GM12878 (cell line): ENCODE measurements around the gene GFAP. TPM values are rescaled to one million over a fixed set of nuclear protein-coding genes. Genes with fewer than 3 reads are reported as not detected.

ENCODE experiments used
- ATAC-seq: fragments of 200-7000 bp; cut with Tn5 transposase; 3 replicates; pipeline ENCODE4 v1.9.1; 2020; ENCODE audit warnings: mild to moderate bottlenecking, moderate library complexity
- BruUV-seq: library from RNA; stranded (reverse); fragments of 400-500 nt; replicated peaks from 2 replicates; lab custom pipeline; 2021; lab: Mats Ljungman, UMichigan
- CTCF ChIA-PET: fragments of 300-600 bp; sonication (Branson Sonifier 250); formaldehyde crosslinking; extraction: SDS; loops from one replicate; lab custom pipeline; 2021; ENCODE audit warnings: inconsistent platforms; lab: Yijun Ruan, JAX
- POLR2A ChIA-PET: fragments of 350-600 bp; formaldehyde crosslinking; extraction: SDS; loops from one replicate; lab custom pipeline; 2021; ENCODE audit warnings: inconsistent platforms; lab: Charles Lee
- RAD21 ChIA-PET: fragments of 300-600 bp; sonication (Branson Sonifier 250); formaldehyde crosslinking; loops from one replicate; lab custom pipeline; 2023; ENCODE audit warnings: antibody characterized with exemption; ENCODE audit not compliant: unreplicated experiment; lab: Charles Lee
- SMC1A ChIA-PET: fragments of 300-600 bp; sonication (Branson Sonifier 250); formaldehyde crosslinking; loops from one replicate; lab custom pipeline; 2023; ENCODE audit not compliant: unreplicated experiment, uncharacterized antibody; lab: Charles Lee
- DNase-seq: peaks from one replicate; pipeline ENCODE4 v3.0.0-alpha.2; 2011; ENCODE audit warnings: low read depth, low spot score
- FAIRE-seq: peaks from 3 replicates; lab custom pipeline; 2011; peaks lifted over from hg19 to GRCh38; lab: Jason Lieb, UNC
- H2AFZ ChIP-seq: 2 replicates; pipeline ENCODE4 v1.6.0; 2011; ENCODE audit warnings: low read depth, low read length, control low read depth; ENCODE audit not compliant: control insufficient read depth
- H3K27ac ChIP-seq: 2 replicates; pipeline ENCODE4 v1.5.1; 2011; ENCODE audit warnings: control low read depth; ENCODE audit not compliant: control insufficient read depth, insufficient read depth
- H3K27me3 ChIP-seq, 2 experiments: replicated peaks in 1 of 2; 2 replicates each; pipeline versions ENCODE4 v1.6.0 to v1.6.1; 2011; ENCODE audit warnings: low read length in 1 of 2; ENCODE audit not compliant: control insufficient read depth in 2 of 2, insufficient read depth in 2 of 2
- H3K36me3 ChIP-seq, 2 experiments: 2 replicates each; pipeline ENCODE4 v1.5.1; 2011; ENCODE audit warnings: low read length in 1 of 2; ENCODE audit not compliant: control insufficient read depth in 2 of 2, insufficient read depth in 2 of 2
- H3K4me1 ChIP-seq: 2 replicates; pipeline ENCODE4 v1.6.1; 2011; ENCODE audit warnings: mild to moderate bottlenecking, low read length, moderate library complexity, mixed read lengths; ENCODE audit not compliant: control insufficient read depth, insufficient read depth
- H3K4me2 ChIP-seq: 2 replicates; pipeline ENCODE4 v1.6.0; 2011; ENCODE audit warnings: control low read depth; ENCODE audit not compliant: control insufficient read depth, insufficient read depth
- H3K4me3 ChIP-seq: fragments of 200-600 bp; sonication (generic); 2 replicates; pipeline ENCODE4 v1.5.1; 2016
- H3K79me2 ChIP-seq: 2 replicates; pipeline ENCODE4 v1.6.0; 2011; ENCODE audit warnings: low read length; ENCODE audit not compliant: control insufficient read depth, insufficient read depth
- H3K9ac ChIP-seq: 2 replicates; pipeline ENCODE4 v1.8.0; 2011; ENCODE audit warnings: low read length, control low read depth, mixed read lengths; ENCODE audit not compliant: control insufficient read depth, insufficient read depth
- H3K9me3 ChIP-seq: replicated peaks from 3 replicates; pipeline ENCODE4 v1.5.1; 2011; ENCODE audit warnings: mild to moderate bottlenecking, low read length; ENCODE audit not compliant: control insufficient read depth, insufficient read depth
- H4K20me1 ChIP-seq: 2 replicates; pipeline ENCODE4 v1.6.0; 2011; ENCODE audit not compliant: control insufficient read depth, insufficient read depth
- E2F4 ChIP-seq: IDR thresholded peaks from 2 replicates; pipeline ENCODE4 v1.6.1; 2012; ENCODE audit warnings: low read depth, low read length, improper control_type of control experiment
- EZH2 ChIP-seq: IDR thresholded peaks from 2 replicates; pipeline ENCODE4 v1.6.1; 2012; ENCODE audit warnings: low read depth, mild to moderate bottlenecking, control low read depth, inconsistent platforms, low read length, borderline replicate concordance; ENCODE audit not compliant: control insufficient read depth
- IKZF1 ChIP-seq: fragments of 450-650 bp; conservative IDR thresholded peaks from 2 replicates; pipeline ENCODE4 v1.6.1; 2017; ENCODE audit warnings: antibody characterized with exemption, mild to moderate bottlenecking
- JUNB ChIP-seq: IDR thresholded peaks from 2 replicates; pipeline ENCODE4 v1.6.1; 2016; ENCODE audit warnings: antibody characterized with exemption, mild to moderate bottlenecking
- KLF5 ChIP-seq: fragments of 450-650 bp; IDR thresholded peaks from 2 replicates; pipeline ENCODE4 v1.6.1; 2014; ENCODE audit warnings: mild to moderate bottlenecking; ENCODE audit not compliant: partially characterized antibody
- MEF2B ChIP-seq: fragments of 450-650 bp; IDR thresholded peaks from 2 replicates; pipeline ENCODE4 v1.6.1; 2018; ENCODE audit warnings: mild to moderate bottlenecking, moderate library complexity; ENCODE audit not compliant: partially characterized antibody, poor library complexity, severe bottlenecking
- MYB ChIP-seq: fragments of 150-350 bp; IDR thresholded peaks from 2 replicates; pipeline ENCODE4 v1.6.1; 2014; ENCODE audit warnings: mild to moderate bottlenecking, low read depth, low read length, borderline replicate concordance
- NR2C1 ChIP-seq: fragments of 450-650 bp; IDR thresholded peaks from 2 replicates; pipeline ENCODE4 v1.6.1; 2017; ENCODE audit warnings: antibody characterized with exemption, mild to moderate bottlenecking, moderate library complexity
- POU2F2 ChIP-seq: IDR thresholded peaks from 3 replicates; pipeline ENCODE4 v1.6.1; 2011; ENCODE audit warnings: low read depth, mild to moderate bottlenecking, low read length, borderline replicate concordance
- SIN3A ChIP-seq: IDR thresholded peaks from 2 replicates; pipeline ENCODE4 v1.6.1; 2012; ENCODE audit warnings: low read depth, low read length, improper control_type of control experiment
- SMC3 ChIP-seq: IDR thresholded peaks from 2 replicates; pipeline ENCODE4 v1.6.1; 2011; ENCODE audit warnings: low read length, improper control_type of control experiment, borderline replicate concordance
- SPI1 ChIP-seq: IDR thresholded peaks from 2 replicates; pipeline ENCODE4 v1.6.1; 2011; ENCODE audit warnings: low read depth, mild to moderate bottlenecking, low read length, moderate library complexity, borderline replicate concordance; ENCODE audit not compliant: insufficient read depth
- STAT3 ChIP-seq: IDR thresholded peaks from 2 replicates; pipeline ENCODE4 v1.6.1; 2011; ENCODE audit warnings: low read depth, low read length, improper control_type of control experiment
- SUZ12 ChIP-seq: fragments of 200-600 bp; sonication (generic); IDR thresholded peaks from one replicate; pipeline ENCODE4 v1.6.1; 2018; ENCODE audit warnings: antibody characterized with exemption, mild to moderate bottlenecking; ENCODE audit not compliant: unreplicated experiment
- ZBED1 ChIP-seq: IDR thresholded peaks from 2 replicates; pipeline ENCODE4 v1.6.1; 2016; ENCODE audit warnings: borderline replicate concordance
- whole genome bisulfite sequencing: methylation state at CpG from one replicate; pipeline ENCODE4 v1.1.6; 2016; ENCODE audit warnings: low lambda C conversion rate; ENCODE audit not compliant: insufficient replicate concordance, insufficient coverage; ENCODE audit errors: missing lambda C conversion rate; 5-methylcytosine and 5-hydroxymethylcytosine counted together
- in situ Hi-C: fragments of 300-500 bp; cut with MboI; formaldehyde crosslinking; loops from 9 replicates; pipeline ENCODE4 v1.14.3; 2018; ENCODE audit warnings: mixed read lengths
- intact Hi-C: fragments of 100-400 bp; cut with micrococcal nuclease; formaldehyde crosslinking; loops from one replicate; pipeline ENCODE4 v1.14.2; 2022; ENCODE audit not compliant: unreplicated experiment
- polyA plus RNA-seq, 11 experiments: library from polyadenylated mRNA; depleted of rRNA in 4 of 11; unstranded in 6 of 11; stranded (reverse) in 5 of 11; fragments of >200 nt; fragmentation: Nextera tagmentation in 4 of 11; fragmentation: Illumina TruSeq in 1 of 11; extraction: Ambion mirVana in 4 of 11; extraction: Trizol in 1 of 11; gene quantifications; 1 replicate in 1 of 11; 2 replicates in 10 of 11; pipeline versions ENCODE4 v1.2.1 to v1.2.3, GENCODE V29; 2011 to 2016; ENCODE audit warnings: inconsistent platforms in 2 of 11, missing spikeins in 2 of 11, low read depth in 1 of 11
- total RNA-seq, 4 experiments: library from RNA; depleted of rRNA in 3 of 4; stranded (reverse); fragments of >200 nt in 3 of 4; fragmentation: Illumina TruSeq in 1 of 4; extraction: Trizol in 1 of 4; gene quantifications; 2 replicates each; pipeline versions ENCODE4 v1.2.1 to v1.2.3, GENCODE V29; 2013 to 2021
- TF ChIP-seq, protein P1 (sequence below): IDR thresholded peaks from 2 replicates; pipeline ENCODE4 v1.6.1; 2011; ENCODE audit warnings: borderline replicate concordance, low read depth, mild to moderate bottlenecking, moderate library complexity, mixed read lengths, low read length; ENCODE audit not compliant: insufficient read depth; ENCODE audit errors: extremely low read length

GFAP gene
- total and polyA plus RNA-seq, 10 of the 15 experiments (the other 5 are each of a cell fraction or from before 2014, with no cell fraction given) = 0.04 to 0.25 TPM; not detected in 8

GRCh38 chr17:44931376-44931775 lies 16.1 kb upstream of the GFAP start:
- ChIA-PET SMC1A (interaction anchor here (1.0 to 2.5 kb wide), 2 partner anchors 8 to 11 kb away, joined by 4 to 7 read pairs; no protein-coding TSS in a partner anchor), RAD21 (no interaction called here), CTCF (interaction anchor here (1.1 to 3.3 kb wide), 2 partner anchors 11 to 13 kb away, joined by 3 to 14 read pairs; no protein-coding TSS in a partner anchor), POLR2A (no interaction called here)
- intact Hi-C loops (no loop called here), in situ Hi-C loops (no loop called here)
- peaks cover 48 to 72% of the 10 kb centered on the region in 2 experiments for H3K36me3 ChIP-seq
- no peaks in the 10 kb centered on the region for H3K79me2 ChIP-seq
- no peaks in the 10 kb centered on the region for H3K27me3 ChIP-seq
- no TSS peak for BruUV-seq
- FAIRE-seq = no peak
- ATAC-seq = no peak
- H3K9ac ChIP-seq = no peak overlapping the region
- no peaks in the 10 kb centered on the region for H3K9me3 ChIP-seq
- no peak overlapping the region for H2AFZ ChIP-seq
- no peak overlapping the region for H3K4me2 ChIP-seq
- H3K27ac ChIP-seq = no peak overlapping the region
- TF ChIP-seq MEF2B = no peak
- TF ChIP-seq SPI1 = no peak
- no peak for DNase-seq
- 100% methylated on average over 5 of the region's 5 CpGs for WGBS
- no peak overlapping the region for H3K4me3 ChIP-seq
- no peaks in the 10 kb centered on the region for H3K4me1 ChIP-seq
- no peaks in the 10 kb centered on the region for H4K20me1 ChIP-seq

GRCh38 chr17:44930667-44931066 lies 15.4 kb upstream of the GFAP start:
- Histone ChIP-seq H4K20me1 (no peaks in the 10 kb centered on the region), H3K9me3 (no peaks in the 10 kb centered on the region), H3K4me1 (no peaks in the 10 kb centered on the region), H2AFZ (no peak overlapping the region), H3K4me3 (no peak overlapping the region), H3K27me3 (no peaks in the 10 kb centered on the region), H3K27ac (no peak overlapping the region), H3K36me3 (peaks cover 47 to 71% of the 10 kb centered on the region in 2 experiments), H3K9ac (no peak overlapping the region), H3K79me2 (no peaks in the 10 kb centered on the region), H3K4me2 (no peak overlapping the region)
- RAD21 ChIA-PET = no interaction called here
- FAIRE-seq = no peak
- BruUV-seq = no TSS peak
- SMC1A ChIA-PET = interaction anchor here (1.0 to 2.5 kb wide), 2 partner anchors 9 to 10 kb away, joined by 4 to 7 read pairs; no protein-coding TSS in a partner anchor
- CTCF ChIA-PET = interaction anchor here (0.5 to 3.3 kb wide), 3 partner anchors 10 to 146 kb away, joined by 3 to 14 read pairs (median 3); no protein-coding TSS in a partner anchor
- no peak for ATAC-seq
- in situ Hi-C loops = no loop called here
- no peak for DNase-seq
- WGBS = 82% methylated on average over 6 of the region's 6 CpGs
- intact Hi-C loops = no loop called here
- POLR2A ChIA-PET = interaction anchor here (0.5 kb wide), 1 partner anchor 93 kb away, joined by 3 read pairs; no protein-coding TSS in a partner anchor
- TF ChIP-seq JUNB (no peak), POU2F2 (no peak), SUZ12 (no peak), EZH2 (no peak), SIN3A (no peak), E2F4 (no peak), ZBED1 (no peak), NR2C1 (no peak), KLF5 (no peak), SMC3 (no peak), IKZF1 (no peak), STAT3 (no peak), MYB (no peak)
- TF ChIP-seq, protein P1, sequence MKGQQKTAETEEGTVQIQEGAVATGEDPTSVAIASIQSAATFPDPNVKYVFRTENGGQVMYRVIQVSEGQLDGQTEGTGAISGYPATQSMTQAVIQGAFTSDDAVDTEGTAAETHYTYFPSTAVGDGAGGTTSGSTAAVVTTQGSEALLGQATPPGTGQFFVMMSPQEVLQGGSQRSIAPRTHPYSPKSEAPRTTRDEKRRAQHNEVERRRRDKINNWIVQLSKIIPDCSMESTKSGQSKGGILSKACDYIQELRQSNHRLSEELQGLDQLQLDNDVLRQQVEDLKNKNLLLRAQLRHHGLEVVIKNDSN = no peak
